ENCODE data around the gene TRMT10C.
"Not testable (repeated sequence)": the region's sequence is repeated elsewhere in the genome, so short reads cannot be mapped to it uniquely, and the experiment has no call there.

TRMT10C gene

DNA sequence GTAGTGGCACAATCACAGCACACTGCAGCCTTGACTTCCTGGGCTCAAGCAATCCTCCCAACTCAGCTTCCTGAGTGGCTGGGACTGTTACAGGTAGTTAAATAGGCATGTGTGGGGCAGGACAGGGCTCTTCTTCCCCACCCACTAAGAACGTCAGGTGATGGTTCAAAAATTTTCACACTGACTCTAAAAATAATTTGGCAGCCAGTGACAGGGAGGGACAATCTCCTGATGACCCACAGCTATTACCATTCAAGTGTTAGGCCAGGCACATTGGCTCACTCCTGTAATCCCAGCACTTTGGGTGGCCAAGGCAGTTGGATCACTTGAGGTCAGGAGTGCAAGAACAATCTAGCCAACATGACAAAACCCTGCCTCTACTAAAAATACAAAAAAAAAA, 12.2 kb upstream of the TRMT10C start:
- DNase-seq: no peak

DNA sequence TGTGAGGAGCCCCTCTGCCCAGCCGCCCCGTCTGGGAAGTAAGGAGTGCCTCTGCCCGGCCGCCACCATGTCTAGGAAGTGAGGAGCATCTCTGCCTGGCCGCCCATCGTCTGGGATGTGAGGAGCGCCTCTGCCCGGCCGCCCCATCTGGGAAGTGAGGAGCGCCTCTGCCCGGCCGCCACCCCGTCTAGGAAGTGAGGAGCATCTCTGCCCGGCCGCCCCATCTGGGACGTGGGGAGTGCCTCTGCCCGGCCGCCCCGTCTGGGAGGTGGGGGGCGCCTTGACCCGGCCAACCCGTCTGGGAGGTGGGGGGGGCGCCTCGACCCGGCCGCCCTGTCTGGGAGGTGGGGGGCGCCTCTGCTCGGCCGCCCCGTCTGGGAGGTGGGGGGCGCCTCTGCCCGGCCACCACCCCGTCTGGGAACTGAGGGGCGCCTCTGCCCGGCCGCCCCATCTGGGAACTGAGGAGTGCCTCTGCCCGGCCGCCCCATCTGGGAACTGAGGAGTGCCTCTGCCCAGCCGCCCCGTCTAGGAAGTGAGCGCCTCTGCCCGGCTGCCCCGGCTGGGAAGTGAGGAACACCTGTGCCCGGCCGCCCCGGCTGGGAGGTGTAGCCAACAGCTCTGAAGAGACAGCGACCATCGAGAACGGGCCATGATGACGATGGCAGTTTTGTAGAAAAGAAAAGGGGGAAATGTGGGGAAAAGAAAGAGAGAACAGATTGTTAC, 10.1 kb upstream of the TRMT10C start:
- DNase-seq: not testable (repeated sequence)

DNA sequence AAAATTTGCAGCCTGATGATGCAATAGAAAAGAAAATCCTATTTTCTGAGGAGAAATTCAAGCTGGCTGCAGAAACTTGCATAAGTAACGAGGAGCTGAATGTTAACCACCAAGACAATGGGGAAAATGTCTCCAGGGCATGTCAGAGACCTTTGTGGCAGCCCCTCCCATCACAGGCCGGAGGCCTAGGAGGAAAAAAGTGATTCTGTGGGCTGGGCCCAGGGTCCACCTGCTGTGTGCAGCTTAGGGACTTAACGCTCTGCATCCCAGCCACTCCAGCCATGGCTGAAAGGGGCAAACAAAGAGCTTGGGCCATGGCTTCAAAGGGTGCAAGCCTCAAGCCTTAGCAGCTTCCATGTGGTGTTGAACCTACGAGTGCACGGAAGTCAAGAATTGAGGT, 8.3 kb upstream of the TRMT10C start:
- not testable (repeated sequence) for DNase-seq

DNA sequence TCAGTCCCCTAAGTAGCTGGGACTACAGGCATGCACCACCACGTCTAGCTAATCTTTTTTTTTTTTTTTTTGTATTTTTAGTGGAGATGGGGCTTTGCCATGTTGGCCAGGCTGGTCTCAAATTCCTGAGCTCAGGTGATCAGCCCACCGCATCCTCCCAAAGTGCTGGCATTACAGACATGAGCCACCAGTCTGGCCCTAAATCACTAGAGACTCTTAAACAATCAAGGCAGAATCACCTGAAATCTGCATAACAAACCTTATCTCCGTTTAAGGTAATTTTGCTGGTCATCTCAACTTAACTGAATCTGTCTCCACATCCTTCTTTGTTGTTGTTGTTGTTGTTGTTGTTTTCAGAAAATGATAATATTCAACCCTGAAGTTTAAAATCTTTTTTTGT, 5.6 kb upstream of the TRMT10C start:
- no peak for DNase-seq

DNA sequence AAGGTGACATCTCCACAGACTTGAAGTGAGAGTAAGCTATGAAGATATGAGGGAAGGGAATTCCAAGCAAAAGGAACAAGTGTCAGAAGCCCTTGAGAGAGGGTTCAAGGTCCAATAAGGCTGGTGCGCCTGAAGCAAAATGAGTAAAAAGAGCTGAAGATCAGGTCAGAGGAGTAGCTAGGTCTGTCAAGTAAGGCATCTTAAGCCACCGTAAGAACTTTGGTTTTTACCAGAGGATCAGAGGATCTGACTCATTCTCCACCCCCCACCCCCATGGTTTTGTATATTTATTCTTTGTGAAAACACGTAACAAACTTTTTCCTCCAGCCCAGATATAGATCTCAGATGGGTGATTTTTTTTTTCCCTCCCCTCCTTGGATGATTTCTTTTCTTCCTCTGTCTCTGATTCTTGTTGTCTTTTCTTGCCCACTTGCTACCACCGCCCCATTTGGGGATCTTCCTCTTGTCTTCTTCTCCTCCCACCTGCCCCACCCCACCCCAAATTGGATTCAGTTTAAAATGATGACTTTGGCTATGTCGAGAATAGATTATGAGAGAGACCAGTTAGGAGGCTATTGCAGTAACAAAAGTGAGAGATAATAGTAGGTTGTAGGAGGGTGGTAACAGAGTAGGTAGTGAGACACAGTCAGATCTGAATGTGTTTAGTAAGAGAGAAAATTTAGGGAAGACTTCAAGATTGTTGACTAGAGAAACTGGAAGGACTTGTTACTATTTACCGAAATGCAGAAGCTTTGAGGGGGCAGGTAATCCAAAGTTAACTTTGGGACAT, 6.1 kb downstream of the TRMT10C start:
- no peak for DNase-seq

DNA sequence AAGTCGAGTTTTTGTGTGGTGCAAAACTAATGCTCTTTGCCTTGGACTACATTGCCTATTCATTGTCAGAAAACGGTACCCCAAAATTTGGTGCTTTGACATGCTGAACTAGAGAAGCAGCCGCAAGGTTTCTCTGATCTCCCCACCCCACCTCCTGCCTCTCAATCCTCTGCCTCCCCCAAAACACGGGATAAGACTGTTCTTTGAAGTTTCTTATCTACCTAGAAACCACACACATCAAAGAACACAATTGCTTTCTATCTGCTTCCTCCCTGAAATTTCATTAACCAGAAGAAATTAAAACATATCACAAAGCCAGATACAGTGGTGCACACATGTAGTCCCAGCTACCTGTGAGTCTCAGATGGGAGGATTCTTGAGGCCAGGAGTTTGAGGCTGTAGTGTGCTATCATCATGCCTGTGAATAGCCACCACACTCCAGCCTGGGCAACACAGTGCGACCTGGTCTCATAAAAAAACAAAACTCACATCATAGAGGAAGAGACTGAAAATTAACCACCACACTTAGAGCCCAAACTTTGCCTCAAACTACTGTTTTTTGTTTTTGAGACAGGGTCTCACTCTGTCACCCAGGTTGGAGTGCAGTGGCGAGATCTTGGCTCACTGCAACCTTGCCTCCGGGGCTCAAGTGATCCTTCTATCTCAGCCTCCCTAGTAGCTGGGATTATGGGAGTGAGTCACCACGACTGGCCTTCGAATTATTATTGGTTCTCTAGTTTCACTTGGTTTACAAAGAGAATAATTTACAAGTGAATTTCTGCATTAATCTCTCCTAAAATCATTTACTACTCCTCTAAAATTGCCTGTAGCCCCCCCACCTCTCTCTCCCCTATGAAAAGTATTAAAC, 9.6 kb downstream of the TRMT10C start:
- no peak for DNase-seq

DNA sequence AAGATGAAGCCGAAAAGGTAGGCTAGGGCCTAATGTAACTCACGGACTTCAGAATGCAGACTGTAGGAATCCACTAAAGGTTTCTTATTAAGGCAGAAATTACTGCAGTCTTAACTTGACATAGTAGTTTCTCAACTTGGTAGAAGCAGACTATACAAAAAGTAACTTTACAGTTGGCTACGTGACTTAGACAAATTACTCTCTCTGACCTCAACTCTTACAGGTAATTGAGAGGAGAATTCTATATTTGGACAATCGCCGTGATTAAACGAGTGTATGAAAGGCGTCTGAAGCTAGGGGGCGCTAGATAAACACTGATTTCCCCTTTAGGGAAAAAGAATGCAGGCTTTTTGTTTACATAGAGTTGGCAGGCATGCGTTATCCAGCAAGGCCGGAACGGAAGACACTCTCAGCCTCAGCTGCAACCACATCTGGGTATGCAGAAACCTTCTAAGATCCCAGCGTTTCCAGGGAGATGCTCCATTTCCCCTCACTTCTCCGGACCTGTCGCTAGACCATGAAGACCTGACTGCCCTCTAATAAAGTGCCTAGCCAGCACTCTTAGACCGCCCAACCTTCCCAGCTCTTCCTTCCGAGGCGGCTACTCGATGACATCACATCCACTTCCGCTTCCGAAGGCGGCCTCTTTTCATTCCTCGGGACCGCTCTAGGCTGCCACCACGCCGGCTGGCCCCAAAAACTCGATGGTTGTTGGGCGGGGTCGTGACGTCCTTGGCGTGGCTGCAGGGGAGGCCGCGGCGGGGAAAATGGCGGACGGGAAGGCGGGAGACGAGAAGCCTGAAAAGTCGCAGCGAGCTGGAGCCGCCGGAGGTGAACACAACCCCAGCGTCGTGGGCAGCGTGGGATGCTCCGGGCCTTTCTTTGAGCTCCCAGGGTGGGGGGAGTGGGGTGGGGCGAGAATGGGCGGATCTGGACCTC, 12.1 kb downstream of the TRMT10C start, which contains the start of gene PCNP:
TSS of gene PCNP (plus strand) at position 732 of the 939 bp plus-strand sequence. CDS start at position 768, 36 bp downstream.
- peak; percentile 95 for DNase-seq

DNA sequence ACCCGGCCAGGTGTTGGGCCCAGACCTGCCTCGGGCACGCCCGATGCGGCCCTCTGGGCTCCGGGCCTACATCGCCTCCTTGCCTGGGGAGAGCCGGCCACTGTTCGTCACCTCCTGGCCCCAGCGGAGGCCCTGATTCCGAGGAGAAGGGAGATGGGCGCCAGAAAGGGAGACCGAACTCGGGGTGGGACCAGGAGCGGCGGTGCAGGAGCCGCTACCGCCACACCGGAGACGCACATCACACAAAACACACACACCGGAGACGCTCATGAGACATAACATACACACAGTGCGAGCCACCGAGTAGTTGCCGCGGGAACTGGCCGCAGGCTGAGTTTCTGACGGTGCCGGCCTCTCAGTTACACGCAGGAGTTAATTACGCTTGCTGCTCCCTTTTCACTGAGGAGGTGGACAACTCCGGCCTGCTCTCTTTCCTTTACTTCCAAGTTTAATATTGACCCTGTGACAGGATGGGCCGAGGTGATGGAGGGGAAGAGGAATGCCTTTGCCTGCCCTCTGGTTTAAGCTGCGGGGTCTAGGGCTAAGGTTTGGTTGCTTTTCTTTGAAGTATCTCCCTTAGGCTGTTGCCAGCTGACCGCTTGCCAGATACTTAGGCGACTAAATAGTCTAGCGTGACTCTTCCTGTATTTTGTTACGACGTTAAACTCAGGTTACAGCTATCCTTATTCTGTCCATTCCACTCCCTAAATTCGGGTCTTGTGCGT, 12.9 kb downstream of the TRMT10C start:
- DNase-seq: no peak

DNA sequence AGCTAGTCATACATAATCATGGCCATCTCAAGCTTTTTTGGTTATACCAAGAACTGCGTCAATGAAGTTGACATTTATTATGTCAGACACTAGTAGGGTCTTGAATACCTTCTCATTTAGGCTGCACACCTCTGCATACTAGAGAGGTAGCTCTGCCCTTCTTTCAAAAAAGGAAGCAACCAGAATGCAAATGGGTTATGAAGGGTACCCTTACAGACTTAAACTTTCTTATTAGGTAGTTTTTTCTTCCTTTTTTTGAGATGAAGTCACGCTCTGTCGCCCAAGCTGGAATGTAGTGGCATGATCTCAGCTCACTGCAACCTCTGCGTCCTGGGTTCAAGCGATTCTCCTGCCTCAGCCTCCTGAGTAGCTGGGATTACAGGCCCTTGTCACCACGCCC, 15.6 kb downstream of the TRMT10C start:
- DNase-seq: no peak

DNA sequence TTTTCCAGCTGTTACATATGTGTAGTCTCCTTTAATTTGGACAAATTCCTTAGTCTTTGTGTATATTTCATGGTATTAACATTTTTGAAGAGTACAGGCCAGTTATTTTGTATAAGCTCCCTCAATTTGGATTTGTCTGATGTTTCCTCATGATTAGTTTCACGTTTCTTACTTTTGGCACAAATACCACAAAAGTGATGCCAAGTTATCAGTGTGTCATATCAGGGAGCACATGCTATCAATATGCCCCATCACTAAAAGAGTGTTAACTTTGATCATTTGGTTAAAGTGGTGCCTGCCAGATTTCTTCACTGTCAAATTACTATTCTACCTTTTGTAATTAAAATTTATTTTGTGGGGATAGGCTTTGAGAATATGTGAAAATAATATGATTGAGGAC, 26.9 kb downstream of the TRMT10C start:
- DNase-seq: no peak

DNA sequence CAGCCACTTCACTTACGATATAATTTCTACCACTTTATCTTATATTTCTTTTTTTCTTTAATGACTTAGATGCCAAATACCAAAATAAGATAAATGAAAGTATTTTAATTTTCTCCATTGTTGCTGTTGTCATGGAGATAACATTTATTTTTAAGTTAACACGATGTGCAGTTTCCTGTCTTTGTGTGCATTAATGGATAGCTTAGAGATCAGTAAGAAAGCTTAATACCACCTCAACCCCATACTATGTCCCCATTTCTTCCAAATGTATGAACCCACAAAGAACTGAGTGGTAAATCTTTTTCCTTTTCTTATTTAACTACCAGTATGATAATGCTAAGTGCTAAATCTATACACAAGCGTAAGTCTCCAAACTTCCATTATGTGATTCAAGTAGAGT, 29.4 kb downstream of the TRMT10C start:
- no peak for DNase-seq

DNA sequence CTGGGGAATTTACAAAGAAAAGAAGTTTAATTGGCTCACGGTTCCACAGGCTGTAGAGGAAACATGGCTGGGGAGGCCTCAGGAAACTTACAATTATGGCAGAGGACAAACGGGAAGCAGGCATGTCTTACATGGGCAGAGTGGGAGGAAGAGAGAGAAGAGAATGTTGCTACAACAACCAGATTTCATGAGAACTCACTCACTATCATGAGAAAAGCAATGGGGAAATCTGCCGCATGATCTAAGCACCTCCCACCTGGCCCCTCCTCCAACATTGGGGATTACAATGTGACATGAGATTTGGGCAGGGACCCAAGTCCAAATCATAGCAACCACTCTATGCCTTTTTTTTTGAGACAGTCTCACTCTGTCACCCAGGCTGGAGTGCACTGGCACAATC, 41.1 kb downstream of the TRMT10C start:
- no peak for DNase-seq

DNA sequence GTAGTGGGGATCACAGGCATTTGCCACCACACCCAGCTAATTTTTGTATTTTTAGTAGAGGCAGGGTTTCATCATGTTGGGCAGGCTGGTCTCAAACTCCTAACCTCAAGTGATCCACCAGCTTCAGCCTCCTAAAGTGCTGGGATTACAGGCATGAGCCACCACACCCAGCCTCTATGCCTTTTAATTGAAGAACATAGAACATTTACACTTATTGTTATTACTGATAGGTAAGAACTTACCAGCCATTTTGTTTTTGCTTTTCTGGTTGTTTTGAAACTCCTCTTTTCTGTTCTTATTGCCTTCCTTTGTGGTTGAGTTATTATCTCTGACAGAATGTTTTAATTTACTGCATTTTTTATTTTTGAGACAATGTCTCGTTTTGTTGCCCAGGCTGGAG, 41.5 kb downstream of the TRMT10C start:
- DNase-seq: no peak

DNA sequence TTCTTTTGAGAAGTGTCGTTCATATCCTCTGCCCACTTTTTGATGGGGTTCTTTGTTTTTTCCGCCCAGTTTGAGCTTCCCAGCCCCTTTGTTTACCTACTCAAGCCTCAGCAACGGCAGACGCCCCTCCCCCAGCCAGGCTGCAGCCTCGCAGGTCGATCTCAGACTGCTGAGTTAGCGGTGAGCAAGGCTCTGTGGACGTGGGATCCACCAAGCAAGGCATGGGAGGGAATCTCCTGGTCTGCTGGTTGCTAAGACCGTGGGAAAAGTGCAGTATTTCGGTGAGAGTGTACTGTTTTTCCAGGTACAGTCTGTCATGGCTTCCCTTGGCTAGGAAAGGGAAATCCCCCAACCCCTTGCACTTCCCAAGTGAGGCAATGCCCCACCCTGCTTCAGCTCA, 43.7 kb downstream of the TRMT10C start:
- DNase-seq: not testable (repeated sequence)

DNA sequence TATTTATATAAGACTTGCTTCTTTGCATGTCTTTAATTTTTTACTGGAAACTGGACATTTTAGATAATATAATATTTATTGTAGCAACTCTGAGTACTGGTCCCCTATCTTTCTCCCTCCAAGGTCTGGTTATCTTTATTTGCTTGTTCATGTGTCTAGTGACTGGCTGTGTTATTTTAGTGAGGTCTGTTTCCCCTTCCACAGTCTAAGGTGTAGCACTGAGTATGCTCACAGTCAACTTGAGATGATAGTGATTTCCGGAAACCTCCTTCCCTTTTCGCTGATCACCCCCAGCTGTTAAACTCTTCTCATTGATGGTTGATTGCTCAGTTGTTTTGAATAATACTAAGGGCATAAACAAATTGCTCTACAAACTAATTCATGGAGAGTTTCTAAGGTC, 49.4 kb downstream of the TRMT10C start:
- DNase-seq: no peak

DNA sequence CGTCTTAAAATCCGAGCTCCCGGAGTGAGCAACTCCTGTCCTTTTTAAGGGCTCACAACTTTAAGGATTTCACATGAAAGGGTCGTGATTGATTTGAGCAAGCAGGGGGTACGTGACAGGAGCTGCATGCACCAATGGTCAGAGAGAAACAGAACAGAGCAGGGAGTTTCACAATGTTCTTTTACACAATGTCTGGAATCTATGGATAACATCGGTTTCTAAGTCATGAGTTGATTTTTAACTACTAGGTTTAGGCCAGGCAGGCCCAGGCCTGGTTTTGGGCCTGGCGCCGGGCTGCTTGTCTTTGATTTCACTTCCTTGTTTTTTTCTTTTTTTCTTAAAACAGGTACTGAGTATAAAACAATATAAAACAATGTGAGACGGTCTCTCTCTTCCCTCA, 51.3 kb downstream of the TRMT10C start:
- not testable (repeated sequence) for DNase-seq

DNA sequence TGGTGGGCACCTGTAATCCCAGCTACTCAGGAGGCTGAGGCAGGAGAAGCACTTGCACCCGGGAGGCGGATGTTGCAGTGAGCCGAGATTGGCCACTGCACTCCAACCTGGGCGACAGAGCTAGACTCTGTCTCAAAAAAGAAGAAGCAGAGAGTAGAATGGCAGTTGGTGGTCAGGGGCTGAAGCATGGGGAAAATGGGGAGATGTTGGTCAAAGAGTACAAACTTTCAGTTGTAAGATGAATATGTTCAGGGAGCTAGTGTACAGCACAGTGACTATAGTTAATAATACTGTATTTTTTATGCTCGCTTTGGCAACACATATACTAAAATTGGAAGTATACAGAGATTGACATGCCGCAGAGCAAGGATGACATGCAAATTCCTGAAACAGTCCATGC, 53.9 kb downstream of the TRMT10C start:
- no peak for DNase-seq

All from NCI-H1436 treated with DMSO at 0.1 percent for 48 hours (cell line).